ENCODE results near the gene POTEF.
"Not testable (repeated sequence)": the region's sequence is repeated elsewhere in the genome, so short reads cannot be mapped to it uniquely, and the experiment has no call there.

The POTEF gene

DNA sequence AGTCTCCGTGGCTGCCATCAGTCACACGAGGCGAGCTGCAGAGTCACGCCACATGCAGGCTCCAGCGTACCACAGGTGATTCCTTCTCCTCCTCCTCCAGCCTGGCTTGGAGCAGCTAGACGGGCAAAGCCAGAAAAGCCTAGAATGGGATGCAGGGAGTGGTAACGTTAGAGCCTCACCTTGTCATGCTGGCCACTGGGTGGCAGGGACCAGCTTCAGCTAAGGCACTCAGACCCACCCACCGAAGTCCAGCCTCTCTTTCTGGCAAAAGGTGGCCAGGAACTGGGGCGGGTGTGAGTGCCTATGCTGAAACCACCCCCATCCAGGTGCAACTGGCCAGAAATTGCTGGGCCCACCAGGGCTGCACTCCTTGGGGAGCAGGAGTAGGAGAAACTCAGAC, 1.3 kb downstream of the POTEF start:
- DNase-seq = not testable (repeated sequence)

DNA sequence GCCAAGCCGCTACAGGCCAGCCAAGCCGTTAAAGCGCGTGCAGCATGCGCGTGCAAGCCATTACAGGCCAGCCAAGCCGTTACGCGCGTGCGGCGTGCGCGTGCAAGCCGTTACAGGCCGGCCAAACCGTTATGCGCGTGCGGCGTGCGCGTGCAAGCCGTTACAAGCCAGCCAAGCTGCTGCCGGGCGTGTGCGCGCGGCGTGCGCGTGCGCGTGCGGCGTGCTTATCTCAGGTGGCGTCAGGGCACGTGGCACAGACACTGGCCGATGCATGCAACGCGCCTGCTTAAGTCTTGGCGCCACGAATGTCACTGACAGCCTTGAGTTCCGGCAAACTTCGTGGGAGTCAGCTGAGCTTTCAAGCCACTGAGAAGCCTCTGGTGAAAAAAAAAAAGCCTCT, 8.1 kb downstream of the POTEF start:
- DNase-seq = not testable (repeated sequence)

DNA sequence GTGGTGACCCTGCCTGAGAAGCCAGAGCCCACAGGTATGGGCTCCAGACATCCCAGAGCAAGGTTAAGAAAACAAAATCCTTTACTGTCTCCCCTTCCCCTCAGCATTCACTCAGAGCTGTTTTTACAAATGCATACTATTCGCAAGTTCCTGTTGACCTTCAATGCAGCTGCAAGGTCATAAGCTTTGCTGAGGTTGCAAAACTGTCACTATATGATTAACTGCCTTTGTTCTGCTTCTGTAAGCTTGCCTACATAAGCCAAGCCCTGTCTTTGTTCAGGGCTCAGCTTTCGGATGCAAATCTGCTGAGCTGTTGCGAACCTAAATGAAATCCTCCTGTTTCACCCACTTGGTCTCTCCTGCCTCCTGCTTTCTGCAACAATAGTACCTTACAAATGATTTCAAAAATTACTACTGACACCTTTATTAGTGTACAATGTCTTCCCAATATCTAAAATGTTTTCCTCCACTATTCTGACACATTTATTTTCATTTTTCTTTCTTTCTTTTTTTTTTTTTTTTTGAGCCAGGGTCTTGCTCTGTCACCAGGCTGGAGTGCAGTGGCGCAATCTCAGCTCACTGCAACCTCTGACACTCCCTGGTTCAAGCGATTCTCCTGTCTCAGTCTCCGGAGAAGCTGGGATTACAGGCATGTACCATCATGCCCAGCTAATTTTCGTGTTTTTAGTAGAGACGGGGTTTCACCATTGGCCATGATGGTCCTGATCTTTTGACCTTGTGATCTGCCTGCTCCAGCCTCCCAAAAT, 26.2 kb downstream of the POTEF start:
- not testable (repeated sequence) for DNase-seq

DNA sequence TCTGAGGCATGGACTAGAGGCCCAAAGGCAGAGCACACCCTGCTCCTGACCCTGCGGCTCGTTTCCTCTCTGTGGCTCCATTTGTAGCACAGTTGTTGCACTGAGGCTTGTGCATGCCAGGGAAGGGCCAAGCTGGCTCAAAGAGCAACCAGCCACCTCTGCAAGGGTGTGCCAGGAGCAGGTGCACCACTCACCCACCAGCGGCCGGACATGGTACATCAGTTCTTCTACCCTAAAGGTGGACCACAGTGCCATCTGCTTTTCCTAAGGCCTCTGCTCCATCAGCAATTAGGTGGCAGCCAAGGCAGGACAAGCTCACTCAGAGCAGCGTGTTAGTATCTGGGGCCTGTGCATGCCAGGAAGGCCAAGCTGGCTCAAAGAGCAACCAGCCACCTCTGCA, 66.4 kb downstream of the POTEF start:
- DNase-seq = not testable (repeated sequence)

DNA sequence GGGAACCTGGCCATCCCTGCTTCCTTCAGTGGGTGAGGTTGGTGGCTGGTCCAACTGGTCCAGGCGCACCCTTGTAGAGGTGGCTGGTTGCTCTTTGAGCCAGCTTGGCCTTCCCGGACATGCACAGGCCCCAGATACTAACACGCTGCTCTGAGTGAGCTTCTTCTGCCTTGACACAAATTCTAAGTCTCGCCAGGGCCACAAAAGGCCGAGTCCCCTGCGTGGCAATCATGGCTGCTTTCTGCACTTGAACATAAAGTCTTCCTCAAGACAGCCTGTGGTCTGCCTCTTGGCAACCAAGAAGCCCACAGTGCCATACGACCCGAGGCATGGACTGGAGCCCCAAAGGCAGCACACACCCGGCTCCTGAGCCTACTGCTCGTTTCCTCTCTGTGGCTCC, 69.0 kb downstream of the POTEF start:
- DNase-seq = not testable (repeated sequence)

DNA sequence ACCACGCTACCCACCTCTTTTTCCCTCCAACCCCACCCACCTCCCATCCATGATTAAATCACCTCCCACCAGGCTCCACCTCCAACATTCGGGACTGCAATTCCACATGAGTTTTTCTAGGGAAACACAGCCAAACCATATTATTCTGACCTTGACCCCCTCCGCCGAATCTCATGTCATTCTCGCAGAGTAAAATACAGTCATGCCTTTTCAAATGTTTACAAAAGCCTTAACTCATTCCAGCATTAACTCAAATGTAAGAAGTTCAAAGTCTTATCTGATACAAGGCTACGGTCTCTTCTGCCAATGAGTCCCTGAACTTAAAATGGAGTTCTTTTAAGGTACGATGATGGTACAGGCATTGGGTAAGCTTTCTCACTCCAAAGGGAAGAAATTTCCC, 72.7 kb downstream of the POTEF start:
- DNase-seq = not testable (repeated sequence)

DNA sequence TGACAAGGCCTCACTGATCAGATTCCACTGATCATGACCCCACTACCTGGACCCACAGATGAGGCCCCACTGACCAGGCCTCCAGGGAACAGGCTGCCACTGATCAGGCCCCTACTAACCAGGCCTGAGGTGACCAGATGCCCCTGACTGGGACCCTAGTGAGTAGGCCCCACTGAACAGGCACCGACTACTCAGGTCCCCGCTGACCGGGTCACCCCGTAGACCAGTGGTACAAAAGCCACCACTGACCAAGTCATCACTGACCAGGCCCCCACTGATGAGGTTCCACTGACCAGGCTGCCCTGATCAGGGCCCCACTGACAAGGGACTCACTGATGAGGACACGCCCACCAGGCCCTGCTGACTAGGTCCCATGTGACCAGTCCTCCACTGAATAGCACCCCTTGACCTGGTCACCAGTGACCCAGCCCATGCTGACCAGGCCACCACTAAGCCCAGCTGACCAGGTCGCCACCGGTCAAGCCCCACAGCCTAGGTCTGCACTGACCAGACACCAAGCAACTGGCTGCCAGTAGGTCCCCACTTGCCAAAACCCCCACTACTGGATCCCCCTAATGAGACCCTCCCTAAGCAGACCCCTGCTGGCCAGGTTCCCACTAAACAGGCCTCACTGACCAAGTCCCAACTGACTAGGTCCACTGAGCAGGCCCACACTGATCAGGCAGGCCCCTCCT, 75.7 kb downstream of the POTEF start:
- not testable (repeated sequence) for DNase-seq

DNA sequence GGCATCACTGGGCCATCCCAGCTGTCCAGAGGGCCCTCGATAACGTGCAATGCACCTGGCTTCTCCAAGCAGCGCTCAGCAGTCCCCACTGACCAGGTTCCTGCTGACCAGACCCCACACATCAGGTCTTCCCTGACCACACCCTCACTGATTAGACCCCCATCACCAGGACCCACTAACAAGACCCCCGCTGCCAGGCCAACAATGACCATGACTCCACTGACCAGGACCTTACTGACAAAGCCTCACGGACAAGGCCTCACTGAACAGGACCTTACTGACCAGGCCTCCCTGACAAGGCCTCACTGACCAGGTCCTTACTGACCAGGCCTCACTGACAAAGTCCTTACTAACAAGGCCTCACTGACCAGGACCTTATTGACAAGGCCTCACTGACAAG, 76.6 kb downstream of the POTEF start:
- DNase-seq = not testable (repeated sequence)

DNA sequence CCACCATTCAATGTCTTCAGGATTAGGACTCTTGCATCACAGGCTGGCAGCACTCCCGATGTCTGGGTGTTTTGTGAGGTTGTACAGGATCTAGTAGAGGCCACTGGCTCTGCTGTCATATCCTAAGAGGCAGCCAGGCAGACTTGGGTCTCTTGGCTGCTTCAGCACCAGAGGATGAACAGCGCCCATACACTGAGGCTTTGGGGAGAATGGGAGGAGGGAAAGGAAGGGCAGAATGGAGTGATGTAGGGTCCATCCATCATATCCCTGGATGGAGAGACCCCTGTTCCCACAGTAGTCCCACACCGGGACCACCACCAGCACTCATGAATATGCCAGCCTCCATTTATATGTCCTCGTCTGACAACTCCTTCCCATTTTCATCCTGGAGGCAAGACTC, 80.6 kb downstream of the POTEF start:
- not testable (repeated sequence) for DNase-seq

DNA sequence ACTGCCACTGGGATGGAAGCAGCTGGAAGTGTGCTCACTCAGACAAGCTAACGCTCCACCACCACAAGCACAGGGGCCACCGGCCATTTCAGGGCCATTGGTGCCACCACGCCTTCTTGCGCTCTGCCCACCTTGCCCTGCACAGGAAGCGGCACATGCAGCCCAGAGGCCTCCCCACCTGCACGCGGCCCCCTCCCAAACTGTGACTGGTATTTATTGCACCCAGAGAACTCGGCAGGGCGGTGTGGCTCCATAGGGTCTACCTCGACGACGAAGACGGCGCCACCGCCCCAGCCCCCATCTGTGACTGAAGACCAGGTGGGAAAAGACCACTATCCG, 90.8 kb downstream of the POTEF start:
- DNase-seq = not testable (repeated sequence)

DNA sequence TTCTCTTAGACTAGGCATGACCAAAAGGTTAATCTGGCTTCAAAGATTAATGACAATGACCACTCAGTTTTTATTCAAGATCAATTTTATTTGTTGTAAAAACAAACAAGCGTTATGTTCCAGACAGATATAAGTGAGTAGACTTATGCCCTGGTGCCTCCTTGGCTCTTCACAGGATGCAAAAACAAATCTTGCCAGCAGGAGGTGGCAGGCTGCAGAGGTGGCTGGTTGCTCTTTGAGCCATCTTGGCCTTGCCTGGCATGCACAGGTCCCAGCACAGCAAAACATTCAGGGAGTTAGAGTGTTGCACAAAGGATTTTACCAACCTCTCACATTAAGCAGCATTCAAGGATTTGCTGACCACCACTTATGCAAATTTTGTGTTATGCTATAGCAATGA, 103.1 kb downstream of the POTEF start:
- DNase-seq = peak in 1 of 2 donors; percentile 1

All from stimulated activated CD4-positive, alpha-beta T cell treated with anti-CD3 and anti-CD28 coated beads, Interleukin-2, amount 100 ng/mL, for 48 hours (primary cell).